NCI-H1694 treated with DMSO at 0.1 percent for 48 hours (cell line): ENCODE results near the gene CDS2.

Experiments
- DNase-seq: peaks from one replicate; lab custom pipeline; 2025; lab: John Stamatoyannopoulos, UW

CDS2 gene

DNA sequence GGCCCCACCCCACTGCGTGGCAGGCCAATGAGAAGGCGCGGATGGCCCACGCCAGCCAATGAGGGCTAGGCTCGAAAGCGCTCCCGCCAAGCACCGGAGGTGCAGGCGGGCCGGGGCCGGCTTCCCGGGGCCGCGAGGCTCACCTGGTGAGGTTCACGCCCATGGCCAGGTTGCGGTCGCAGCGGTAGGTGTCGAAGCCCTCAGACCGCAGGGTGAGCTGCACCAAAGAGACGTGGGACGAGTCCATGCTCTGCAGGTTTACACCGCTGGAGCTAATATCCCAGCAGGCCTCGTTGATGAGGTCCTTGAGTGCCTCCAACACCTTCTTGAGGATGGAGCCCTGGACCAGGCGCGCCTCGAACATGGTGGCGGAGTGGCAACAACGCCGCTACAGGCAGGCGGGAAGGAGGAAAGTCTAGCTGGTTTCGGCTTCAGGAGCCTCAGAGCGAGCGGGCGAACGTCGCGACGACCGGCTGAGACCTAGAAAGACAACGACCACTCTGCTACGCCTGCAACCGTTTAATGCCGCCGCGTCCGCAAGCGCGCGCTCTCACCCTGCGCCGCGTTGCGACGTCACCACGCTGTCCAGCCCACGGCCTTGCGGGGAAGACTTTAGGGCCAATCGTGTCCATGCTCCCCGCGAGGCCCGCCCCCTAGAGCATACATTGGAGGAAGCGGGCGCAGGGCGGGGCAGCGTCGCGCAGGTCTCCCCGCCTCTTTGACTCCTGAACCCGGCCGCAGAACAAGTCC lies 7.2 kb upstream of the CDS2 start, which contains the start of gene PCNA:
Gene PCNA (minus strand): TSS at position 524 of the 750 bp plus-strand sequence. CDS start 160 bp downstream, at position 364.
- DNase-seq, result peak; percentile 94

DNA sequence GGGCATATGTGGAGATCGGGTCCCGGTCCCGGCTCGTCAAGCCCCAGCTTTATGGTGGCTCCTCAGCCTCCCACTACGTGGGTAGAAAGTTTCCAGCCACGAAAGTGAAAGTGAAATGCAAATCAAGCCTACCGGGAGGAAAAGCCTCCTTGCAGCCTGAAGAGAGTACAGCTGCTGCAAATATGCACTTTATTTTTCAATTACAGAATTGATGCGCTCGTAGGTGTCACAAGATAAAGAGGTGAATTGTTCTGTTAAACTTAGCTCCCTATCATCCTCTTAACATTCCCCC lies 6.7 kb upstream of the CDS2 start:
- DNase-seq, result no peak

DNA sequence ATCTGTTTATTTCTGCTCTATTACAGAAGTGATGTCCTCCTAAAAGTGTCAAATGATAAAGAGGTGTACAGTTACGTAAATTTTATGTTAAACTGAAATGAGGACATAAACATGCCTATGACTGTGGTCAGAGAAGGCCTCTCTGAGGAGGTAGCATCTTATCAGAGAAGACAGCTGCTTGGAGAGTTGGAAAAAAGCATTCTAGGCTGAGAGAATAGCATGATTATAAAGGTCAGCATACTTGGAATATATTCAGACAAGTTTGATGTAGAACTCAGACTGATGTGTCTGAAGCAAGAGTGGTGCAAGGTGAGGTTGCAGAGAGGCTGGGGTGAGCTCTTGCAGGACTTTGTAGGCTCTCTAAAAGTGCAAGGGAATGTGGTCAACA lies 3.9 kb upstream of the CDS2 start:
- DNase-seq, result no peak

DNA sequence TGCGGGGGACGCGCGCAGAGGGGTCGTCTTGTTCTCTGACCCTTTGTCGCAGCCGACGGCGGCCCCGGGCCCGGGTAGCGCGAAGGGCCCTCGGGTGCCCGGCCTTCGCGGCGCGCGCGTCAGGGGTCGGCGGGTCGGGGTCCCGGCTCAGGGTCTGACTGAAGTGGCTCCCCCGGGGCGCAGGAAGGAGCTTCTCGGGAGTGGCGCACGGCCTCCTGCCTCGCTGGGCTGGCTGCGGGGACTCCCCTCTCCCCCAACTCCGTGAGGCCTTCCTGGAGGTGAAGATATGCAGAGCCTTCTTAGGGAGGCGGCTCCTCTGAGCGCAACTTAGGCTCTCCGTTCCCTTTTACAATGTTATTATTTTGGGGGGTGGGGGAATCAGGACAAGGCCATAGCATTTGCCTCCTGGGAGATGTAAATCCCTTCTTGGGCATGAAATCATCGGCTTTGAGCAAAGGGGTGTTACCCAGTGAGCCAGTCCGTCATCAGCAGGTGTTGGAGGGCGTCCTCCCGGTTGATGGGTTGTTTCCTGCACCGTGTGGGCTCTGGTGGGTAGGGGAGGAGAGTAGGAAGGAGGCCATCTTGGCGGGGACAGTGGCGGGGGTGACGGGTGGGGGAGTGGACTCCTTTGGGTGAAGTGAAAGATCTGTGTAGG lies 523 bp downstream of the CDS2 start:
- peak; percentile 13 for DNase-seq

DNA sequence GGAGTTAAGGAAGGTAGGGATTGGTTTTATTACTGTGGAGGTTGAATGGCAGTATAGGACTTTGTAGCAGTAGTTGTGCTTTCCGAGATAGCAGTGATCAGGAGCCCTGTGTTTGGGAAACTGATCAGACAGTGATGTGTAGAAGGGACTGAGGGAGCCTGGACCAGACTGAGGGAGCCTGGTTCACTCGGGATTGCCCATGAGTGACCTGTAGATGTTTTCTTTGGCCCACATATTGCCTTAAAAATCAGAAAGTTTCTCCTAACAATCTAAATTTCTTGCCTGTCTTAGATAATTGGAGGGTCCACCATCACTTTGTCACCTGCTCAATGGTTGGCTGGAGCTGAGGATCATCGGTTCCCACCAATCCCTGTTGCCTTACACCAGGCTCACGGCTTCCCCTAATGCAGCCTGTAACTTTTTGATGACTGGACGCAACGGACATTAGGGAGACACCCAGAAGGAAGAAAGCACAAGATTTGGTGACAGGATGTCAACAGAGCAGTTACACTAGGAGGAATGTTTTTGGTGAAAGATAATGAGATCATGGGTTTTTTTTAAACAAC lies 1.1 kb downstream of the CDS2 start:
- no peak for DNase-seq

DNA sequence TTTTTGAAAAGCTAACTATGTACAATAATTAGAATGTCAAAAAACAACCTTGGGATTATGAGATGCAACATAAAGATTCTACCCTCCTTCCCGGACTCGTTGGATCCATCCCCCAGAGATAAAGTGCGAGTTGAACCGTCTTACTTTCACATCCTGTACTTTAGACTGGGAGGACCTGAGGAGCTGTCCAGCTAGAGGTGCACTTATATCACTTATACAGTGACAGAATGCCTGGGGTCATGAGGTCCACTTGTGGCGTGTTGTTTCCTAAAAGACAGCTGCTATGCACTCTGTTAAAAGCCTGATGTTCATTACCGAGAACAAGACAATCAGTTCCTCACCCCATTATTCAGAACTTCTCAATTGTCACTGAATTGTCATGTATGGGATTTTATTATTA lies 2.1 kb downstream of the CDS2 start:
- no peak for DNase-seq

DNA sequence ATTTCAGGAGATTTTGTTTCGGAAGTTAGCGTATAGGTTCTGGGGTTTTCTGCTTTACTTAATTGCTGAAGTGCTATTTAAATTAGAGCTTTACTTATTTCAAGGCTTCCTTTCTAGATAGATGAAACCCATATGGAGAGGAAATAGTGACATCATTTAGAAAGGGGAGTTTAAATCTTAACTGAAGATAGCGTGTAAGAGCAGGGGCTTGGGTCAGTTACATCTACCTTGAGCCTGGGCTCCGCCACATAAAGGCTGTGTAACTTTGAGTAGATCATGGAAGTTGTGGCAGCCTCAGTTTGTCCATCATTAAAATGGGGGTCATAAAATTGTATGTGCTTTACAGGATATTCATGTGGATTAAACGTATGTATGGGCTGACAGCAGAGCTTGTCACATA lies 4.7 kb downstream of the CDS2 start:
- no peak for DNase-seq

DNA sequence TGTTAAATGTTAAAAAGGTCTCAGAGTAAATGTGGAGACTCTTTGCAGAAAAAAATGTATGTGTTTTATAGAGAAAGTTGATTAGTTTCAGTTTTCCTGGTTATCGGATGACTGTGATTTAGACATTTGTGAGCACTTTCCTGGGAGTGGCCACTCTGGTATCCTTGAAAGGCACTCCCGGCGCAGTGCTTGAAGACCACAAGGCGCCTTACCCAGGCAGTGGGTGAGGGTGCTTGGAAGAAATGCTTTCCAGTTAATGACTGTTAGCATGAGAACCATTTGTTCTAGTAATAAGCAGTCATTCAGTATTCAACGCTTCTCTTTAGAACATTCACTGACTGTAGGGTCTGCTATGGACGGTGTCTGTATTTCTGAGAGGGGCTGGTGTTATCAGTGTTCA lies 7.2 kb downstream of the CDS2 start:
- no peak for DNase-seq

DNA sequence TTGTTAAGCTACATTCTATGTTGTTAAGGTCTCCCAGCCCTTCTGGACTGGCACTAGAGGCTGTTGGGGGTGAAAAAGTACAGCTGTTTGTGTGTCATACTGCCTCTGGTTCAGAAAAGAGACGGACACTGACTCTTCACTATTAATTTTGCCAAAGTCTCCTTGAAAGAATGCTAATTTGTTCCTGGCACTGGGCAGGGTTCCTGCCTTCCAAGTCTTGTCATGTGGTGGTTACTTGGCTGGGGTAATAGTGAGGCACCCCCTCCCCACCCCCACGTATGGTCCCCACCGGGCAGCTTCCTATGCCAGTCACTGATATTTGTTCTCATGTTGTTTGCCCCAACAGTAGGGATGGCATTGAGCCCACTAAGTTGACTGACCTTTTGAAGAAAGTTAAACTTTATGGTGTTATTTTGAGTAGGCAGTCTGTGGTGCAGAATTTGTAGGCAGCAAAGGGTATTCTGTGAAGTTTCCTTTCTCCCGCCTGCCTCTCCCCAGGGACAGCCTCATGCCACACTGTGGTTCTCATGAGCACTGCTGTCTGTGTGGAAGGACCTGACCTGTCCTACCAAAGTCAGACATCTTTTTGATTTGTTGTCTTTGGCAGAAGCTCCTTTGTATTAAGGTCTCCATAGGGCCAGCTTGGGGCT lies 8.7 kb downstream of the CDS2 start:
- DNase-seq, result no peak

DNA sequence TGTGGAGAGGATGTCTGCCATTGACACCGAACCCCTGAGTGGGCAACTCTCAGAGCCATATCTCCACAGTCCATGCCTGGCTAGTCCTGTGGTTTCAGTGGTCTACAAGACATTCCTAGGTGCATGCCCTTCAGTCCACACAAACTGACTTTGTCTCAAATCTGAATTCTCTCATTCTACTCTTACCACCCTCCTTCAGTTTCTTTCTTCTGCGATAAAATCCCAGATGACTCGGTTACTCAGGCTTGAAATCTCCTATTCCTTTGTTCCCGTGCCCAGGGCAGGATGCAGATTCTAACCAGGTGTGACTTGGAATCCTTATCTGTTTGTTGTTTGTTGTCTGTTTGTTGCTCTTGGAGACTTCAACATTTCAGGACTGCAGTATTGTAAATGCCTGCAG lies 9.3 kb downstream of the CDS2 start:
- DNase-seq, result no peak

DNA sequence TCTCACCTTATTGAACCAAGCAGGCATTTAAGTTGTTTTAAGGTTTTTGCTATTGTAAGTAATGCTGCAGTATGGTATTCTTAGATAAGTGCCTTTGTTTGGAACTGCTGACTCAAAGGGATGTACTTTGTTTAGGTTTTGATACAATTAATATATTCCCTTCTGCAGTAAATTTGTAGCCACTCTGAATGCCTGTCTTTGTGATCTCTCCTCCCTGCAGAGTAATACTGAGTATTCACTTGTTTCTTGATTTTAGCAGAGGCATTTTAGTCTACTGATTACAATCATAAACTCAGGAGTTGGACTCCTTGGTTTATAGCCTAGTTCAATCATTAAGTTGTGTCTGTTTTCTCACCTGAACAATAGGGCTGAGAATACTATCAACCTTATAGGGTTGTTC lies 13.4 kb downstream of the CDS2 start:
- DNase-seq, result no peak

DNA sequence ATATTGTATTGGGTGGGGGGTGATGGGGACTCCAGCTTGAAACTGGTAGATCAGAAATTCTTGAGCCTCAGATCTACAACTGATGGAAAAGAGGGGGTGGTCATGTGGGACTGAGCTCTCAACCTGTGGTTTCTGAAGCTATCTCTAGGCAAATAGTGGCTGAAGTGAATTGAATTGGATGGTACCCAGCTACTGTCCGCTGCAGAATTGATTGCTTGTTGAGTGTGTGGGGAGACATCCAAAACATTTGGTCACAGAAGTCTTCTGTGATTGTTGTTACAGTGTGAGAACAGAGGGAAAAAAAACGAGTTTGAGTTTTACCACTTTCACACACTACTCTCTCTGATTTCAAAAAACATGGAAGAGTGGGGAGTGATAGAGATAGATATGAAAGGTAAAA lies 14.8 kb downstream of the CDS2 start:
- DNase-seq, result no peak

DNA sequence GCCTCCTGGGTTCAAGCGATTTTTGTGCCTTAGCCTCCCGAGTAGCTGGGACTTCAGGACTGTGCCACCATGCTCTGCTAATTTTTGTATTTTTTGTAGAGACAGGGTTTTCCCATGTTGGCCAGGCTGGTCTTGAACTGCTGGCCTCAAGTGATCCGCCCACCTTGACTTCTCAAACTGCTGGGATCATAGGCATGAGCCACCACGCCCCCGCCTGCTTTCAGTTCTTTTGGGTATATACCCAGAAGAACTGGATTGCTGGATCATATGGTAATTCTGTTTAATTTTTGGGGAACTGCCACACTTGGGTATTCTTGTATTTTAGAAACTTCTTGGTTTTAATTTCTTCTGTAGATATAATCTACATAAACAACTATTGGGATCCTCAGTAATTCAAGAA lies 17.0 kb downstream of the CDS2 start:
- DNase-seq, result no peak

DNA sequence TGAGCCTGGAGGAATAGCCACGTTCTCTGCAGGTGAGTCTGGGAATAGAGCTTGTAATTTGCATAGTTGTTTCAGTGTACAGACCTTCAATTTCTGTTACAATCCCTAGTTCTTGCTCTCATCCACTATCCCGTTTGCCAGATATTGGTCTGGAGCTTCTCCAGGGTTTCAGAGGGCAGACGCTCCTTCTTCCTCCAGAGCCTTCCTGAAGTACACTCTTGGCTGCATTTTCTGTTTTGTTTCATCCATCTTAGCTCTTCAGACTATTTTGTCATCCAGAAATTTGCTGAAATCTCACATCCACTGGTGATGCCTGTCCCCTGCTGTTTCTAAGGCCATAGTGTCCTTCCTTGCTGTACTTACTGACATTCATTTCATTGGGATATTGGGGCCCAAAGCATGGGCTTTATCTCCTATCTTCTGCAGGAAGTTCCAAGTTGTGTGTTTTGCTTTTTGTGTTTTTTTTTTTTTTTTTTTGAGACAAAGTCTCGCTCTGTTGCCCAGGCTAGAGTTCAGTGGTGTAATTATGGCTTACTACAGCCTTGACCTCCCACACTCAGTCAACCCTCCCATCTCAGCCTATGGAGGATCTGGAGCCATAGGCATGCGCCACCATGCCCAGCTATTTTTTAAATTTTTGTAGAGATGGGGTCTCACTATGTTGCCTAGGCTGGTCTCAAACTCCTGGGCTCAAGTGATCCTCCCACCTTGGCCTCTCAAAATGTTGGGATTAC lies 18.7 kb downstream of the CDS2 start:
- DNase-seq, result no peak

DNA sequence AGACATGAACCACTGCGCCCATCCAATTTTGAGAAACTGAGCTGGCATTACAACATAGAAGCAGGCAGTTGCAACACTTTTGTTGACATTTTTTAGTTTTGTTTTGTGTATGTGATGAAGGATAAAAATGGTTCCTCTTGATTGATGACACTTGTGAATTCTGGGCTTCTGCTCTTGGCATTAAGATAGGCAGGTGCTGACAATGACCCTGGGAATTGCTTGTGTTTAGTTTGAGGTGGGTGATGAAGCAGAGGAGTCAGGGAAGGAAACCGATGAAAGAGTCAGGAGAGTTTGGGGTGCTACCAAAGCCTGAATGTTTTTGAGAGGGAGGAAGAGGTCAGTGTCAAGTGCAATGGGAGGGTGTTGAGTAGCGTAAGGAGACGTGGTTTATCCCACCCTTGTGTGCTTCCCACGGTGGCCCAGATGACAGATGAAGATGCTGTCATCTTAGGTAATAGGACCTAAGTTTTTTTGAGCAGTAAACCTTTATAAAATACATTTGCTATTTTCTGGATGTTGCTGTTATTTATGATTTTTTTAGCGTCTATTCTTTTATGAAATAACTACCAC lies 19.4 kb downstream of the CDS2 start:
- no peak for DNase-seq

DNA sequence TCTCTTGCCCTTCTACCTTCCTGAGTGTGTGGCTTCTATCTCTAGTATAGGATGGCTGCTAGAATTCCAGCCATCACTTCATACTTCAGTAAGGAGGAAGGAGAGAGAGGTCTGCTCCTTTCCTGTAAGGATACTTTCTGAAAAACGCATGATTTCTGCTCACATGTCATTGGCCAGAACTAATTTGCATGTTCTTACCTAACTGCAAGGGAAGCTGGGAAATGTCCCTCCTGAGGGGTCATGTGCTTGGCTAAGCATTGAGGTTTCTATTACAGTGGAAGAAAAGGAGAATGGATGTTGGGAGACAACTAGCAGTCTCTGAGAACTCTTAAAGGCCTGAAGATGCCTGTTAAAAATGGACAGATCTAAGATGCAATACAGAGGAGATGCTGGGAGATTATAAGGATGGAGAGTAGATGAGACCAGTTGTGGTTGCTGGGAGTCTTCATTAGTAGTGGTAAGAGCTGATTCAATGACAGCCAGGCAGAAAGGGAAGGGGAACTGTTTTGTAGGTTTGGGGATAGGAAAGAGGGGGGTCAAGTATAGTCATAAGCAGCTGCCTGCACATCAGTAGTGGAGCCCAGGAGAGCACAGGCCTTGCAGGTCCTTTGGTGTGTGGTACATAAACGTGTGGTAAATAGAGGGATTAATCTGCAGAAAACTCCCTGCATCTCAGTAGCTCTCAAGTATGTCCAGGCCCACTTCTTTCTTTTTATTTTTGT lies 20.2 kb downstream of the CDS2 start:
- DNase-seq, result no peak

DNA sequence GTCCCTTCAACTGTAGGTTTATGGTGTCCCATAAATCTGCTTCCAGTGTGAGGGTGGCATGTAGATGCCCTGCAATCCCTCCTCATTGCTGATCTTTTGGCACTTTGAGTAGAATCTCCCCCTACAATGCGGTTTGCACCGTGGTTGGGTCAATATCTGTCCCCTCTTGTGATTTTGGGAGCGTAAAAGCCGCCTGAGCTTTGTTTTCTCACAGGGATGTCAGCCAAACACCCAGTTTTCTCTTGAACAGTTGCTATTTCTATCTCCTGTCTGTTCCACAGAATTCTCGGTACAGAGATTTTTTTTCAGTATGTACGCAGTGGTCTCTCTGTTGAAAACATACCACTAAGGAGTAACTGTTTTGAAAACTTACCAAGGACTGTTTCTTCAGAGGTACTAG lies 21.8 kb downstream of the CDS2 start:
- no peak for DNase-seq

DNA sequence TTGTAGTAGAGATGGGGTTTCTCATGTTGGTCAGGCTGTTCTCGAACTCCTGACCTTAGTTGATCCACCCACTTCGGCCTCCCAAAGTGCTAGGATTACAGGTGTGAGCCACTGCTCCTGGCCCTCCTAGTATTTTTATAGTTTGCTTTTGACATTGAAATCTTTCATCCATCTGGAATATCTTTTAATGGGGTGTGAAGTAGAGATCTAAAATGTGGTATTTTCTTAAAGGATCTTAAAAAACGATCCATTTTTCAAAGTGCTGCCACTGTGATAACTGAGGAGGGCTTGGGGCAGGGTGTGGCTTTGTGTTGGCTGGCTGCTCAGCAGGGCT lies 23.1 kb downstream of the CDS2 start:
- no peak for DNase-seq

DNA sequence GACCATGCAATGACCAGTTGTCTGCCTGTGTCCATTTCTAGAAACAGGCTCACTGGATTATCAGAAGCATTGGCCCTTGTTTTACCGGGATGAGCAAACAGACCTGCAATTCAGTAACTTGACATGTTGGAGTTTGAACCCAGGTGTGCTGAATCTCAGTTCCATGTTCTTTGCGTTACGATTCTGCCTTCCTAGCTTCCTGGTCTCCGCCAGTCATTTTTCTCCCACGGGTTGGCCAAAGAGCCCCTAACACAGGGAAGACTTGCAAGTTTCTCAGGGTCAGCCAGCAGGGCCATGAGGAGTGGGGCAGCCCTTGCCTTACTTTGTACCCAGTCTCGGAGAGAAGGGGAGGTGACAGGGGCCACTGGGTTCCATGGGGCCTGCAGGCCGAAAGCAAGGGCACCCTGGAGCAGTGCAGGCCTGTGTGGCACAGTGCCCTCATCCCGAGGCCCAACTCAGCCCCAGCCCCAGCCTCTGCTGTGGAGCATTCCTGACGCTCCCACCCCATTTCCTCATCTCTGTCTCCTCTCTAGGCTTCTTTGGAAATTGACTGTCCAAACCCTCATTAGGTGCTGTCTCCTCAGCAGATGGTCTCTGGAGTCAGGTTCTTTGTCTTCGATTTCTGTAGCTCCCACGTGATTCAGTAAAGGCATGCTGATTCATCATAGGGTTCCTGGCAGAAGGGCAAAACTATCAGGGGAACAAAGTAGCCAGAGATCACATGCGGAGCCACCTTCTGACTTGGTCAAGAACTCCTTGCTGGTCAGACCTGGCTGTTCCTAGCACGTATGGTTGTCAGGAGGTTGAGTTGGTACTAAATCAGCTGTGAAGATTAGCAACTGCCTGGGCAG lies 23.6 kb downstream of the CDS2 start:
- DNase-seq, result no peak

DNA sequence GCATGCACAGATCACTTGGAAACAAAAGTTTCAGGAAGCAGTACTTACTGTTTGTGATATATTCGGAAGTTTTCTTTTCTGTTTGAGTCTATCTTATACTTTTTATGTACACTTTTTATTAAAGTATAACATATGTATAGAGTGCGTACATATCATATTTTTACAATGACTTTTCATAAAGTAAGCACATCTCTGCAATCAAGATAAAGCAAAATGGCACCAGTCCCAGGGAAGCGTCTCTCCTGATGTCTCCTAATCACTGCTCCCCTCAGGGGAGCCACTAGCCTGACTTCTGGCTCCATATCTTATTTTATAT lies 26.3 kb downstream of the CDS2 start:
- no peak for DNase-seq
